NCI-H187 (cell line): ENCODE results near the gene ZBTB7A.

ENCODE experiments used
- DNase-seq, 2 experiments: peaks; one replicate each; lab custom pipeline; 2025; lab: John Stamatoyannopoulos, UW

ZBTB7A gene

DNA sequence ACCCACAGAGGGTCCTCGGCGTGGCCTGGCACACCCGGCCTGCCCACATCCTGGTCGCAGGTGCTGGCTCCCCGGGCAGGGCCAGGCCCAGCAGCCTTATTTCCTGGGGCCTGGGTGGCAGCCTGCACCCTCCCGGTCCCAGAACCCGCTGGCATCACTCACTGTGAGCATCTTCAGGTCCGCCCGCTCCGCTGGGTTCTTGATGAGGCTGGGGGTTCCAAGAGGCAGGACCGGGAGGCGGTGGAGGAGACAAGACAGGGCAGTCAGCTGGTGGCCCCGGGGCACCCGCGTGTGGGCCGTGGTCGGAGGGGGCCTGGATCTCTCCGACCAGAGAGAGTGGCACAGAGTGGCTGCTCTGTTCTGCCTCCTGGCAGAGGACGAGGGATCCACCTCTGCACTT, 27.6 kb upstream of the ZBTB7A start:
- DNase-seq, result no peak

DNA sequence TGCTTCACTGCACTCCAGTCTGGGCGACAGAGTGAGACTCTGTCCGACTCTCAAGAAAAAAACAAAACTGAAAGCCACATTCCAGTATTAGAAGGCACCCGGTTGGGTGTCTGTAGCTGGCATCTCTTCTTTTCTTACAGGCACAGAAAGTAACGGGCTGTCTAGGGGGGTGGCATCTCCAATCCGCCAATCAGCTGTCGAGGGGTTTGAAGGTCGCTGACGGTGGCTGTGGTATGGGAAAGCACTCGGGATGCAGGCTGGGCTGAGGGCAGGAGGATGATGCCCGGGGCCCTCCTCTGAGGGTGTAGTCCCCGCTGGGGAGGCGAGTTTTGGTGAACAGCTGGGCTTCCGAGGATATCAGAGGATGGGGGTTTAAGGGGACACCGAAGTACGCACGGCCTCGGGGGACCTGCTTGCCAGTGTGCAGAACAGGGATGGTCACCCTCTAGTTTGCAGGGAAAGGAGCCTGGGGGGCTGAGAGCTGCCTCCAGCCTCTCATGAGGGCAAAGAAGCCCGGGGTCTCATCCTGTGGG, 27.0 kb upstream of the ZBTB7A start:
- DNase-seq, result no peak

GRCh38 chr19:4090356-4091220, 23.9 kb upstream of the ZBTB7A start:
- no peak for DNase-seq

DNA sequence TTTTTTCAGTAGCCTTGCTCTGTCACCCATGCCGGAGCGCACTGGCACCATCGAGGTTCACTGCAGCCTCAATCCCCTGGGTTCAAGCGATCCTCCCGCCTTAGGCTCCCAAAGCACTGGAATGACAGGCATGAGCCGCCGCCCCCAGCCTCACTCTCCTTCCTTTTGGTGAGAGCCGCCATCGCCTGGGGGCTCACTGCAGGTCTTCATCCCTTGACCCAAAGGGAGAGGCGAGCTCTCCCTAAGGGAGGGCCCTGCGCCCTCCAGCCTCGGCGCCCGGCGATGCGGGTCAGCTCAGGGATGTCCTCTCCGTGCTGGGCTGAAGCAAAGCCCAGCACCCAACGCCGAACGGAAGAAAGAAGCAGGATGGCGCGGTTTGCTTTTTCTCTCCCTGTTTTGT, 23.2 kb upstream of the ZBTB7A start:
- no peak for DNase-seq

DNA sequence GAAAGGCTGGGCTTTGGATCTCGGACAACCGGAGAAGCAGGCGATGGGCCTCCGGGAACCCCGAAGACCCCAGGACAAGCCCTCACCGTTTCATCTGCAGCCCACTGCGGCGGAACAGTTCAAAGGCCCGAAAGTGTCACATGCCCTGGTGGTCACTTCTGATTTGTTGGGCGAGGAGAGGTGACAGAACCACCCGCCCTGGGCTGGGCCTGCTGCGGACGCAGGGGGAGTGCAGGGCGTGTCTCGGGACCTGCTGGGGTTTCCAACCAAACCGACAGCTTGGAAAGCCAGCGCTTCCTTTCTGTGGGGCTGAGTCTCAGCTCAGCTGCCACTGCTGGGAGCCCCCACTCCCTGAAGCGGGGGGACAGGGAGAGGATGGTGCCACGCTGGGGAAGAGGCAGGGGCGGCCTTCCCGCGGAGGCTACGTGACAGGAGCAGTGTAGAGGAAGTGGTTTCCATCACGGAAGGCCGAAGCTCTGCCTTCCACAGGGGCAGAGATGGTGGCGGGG, 22.8 kb upstream of the ZBTB7A start:
- DNase-seq, result no peak

DNA sequence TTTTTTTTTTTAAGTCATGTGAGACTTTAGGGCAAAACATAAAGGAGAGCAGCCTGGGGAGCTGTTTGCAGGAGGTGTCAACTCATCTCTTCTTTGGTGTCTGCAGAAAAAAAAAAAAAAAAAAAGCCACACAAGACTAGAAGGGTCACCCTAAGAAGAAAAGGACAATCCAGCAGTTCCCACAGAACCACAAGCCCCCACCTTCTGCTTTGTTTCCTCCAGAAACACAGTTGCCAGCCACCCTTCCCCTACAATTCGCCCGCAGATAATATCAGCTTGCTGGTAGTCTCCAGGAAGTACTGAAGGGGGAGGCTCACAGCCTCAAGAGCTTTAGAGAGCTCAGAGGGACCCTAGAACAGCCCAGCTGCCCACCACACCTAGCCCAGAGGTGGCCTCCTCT, 22.3 kb upstream of the ZBTB7A start:
- DNase-seq, result no peak

GRCh38 chr19:4087787-4088679, 21.3 kb upstream of the ZBTB7A start:
- no peak for DNase-seq

DNA sequence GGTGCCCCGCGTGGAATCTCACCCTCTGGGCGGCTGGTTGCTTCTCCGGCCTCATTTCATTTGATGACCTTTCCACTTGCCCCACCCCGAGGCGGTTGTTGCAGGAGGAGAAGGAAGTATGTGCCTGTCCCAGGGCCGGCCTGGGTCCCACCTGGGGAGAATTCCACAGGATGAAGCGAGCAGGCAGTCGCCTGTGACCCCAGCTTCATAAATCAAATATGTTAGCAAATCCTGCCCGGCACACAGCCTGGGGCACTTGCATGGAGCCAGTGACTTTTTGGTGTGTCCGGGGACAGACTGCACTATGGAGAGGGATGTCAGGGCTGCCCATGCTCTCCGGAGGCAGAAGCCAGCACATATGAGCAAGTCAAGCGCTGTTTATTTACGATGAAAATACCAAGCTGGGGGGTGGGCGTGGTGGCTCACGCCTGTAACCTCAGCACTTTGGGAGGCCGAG, 19.7 kb upstream of the ZBTB7A start:
- DNase-seq, result no peak

DNA sequence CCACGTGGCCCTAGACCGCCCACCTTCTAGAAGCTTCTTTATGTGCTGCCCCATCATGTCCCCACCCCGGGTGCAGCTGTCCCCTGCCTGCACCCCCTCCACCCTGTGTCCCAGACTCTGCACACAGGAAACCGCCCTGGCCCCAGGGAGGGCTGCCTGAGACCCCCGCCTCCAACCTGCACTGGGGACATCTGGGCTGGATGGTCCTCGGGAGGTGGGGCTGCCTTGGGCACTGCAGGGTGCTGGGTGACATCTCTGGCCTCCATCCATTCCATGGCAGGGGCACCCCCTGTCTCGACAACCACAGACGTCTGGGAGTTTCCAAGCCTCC, 17.8 kb upstream of the ZBTB7A start:
- no peak for DNase-seq

DNA sequence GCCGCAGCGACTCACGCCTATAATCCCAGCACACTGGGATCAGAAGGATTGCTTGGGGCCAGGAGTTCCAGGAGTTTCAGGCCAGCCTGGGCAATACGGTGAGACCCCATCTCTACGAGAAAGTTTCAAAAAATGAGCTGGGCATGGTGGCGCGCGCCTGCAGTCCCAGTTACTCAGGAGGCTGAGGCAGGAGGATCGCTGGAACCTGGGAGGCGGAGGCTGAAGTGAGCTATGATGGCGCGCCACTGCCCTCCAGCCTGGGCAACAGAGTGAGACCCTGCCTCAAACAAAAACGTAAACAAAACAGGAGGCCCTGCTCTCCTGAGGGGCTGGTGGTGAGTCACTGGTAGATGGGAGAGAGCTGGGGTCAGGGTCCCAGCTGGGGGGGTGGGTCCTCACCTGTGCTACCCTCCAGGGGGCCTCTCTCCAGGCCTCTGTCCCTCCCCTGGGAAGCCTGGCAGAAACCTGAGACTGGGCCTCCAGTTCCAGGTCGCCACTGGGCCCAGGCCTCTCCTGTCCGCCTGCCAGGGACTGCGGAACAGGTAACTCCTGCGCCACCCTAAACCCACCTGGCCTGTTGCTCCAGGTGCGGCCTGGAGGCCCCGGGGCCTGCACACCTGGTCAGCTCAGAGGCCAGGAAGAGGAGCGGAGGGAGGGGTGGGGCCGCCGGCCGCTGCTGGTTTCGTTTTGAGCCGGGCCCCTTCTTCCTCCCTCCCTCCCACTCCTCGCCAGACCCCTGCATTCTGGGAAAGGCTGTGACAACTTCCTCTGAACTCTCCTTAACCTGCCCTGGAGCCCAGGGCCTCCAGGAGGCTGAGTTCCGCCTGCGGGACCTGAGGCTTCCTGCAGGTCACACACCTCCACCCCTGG, 17.2 kb upstream of the ZBTB7A start:
- no peak for DNase-seq

GRCh38 chr19:4082172-4082571, 15.5 kb upstream of the ZBTB7A start:
- no peak for DNase-seq

- no peak for DNase-seq
Measured at GRCh38 chr19:4081441-4082129, 14.9 kb upstream of the ZBTB7A start.

DNA sequence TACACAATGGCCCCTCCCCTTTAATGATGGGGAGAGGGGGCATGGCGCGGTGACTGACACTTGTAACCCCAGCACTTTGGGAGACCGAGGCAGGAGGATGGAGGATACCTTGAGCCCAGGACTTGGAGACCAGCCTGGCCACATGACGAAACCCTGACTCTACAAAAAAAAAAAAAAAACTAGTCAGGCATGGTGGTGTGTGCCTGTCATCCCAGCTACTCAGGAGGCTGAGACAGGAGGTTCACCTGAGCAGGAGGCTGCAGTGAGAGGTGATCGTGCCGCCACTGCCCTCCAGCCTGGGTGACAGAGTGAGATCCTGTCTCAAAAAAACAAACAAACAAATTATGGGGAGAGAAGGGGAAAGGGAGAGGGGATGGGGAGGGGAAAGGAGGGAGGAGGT, 13.8 kb upstream of the ZBTB7A start:
- no peak for DNase-seq

GRCh38 chr19:4077800-4078684, 11.3 kb upstream of the ZBTB7A start:
- DNase-seq, result no peak

DNA sequence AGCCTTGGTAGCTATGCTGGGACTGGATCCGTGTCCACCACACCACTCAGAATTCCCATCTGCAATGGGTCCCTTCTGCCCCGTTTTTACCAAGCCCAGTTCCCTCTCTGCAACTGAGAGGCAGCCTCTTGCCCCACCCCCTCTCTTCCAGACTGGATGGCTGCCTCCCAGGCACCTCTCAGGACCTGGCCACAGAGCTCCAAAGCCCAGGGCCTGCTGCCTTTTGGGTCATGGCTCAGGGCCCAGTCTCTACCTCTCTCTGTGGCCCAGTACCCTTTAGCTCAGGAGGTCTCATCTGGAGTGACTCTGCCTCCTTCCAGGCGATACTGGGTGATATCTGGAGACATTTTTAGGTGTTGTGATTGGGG, 10.3 kb upstream of the ZBTB7A start:
- DNase-seq, result no peak

GRCh38 chr19:4075373-4075772, 8.7 kb upstream of the ZBTB7A start:
- no peak for DNase-seq

GRCh38 chr19:4071610-4072009, 4.9 kb upstream of the ZBTB7A start:
- DNase-seq, result no peak

- DNase-seq, result no peak
Measured at GRCh38 chr19:4069331-4069959, 2.7 kb upstream of the ZBTB7A start.
